ENCODE results near the gene PPP1R2.

DNA sequence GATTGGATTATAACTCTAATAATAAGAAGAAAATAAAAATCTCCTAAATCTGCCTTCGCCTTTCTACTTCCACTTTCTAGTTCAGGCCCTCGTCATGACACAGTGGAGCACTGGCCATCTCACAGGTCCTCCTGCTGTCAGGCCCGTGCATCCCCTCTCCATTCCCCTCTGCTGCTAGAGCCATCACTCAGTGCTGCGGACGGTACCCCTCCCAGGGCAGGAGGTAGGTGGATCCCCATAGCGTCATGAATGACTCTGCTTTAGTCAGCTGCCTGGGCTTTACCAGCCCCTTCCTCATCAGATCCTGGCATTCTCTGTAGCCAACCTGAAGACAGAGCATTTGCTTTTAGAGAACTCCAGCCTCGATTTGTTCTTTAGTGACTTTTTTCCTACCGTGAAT is 12.0 kb upstream of the PPP1R2 start:
- no peak for TF ChIP-seq CTCF (IDR thresholded peaks at IDR 0.05 in 8 of 11, conservative IDR thresholded peaks at IDR 0.05 in 3 of 11)
- no peak for TF ChIP-seq POLR2AphosphoS5 (IDR thresholded peaks at IDR 0.05)

Measured in spleen (tissue), 7 donors.